Measurements from ENCODE around the gene MAB21L2. TPM values are rescaled to one million over a fixed set of nuclear protein-coding genes. Genes with fewer than 3 reads are reported as not detected.
A peak's percentile ranks its signal among the peaks of the same experiment; 100 is the strongest.

Gene MAB21L2
- total and polyA plus RNA-seq, 2 of the 13 experiments (the other 11 are each of a cell fraction or from before 2014, with no cell fraction given): not detected

GRCh38 chr4:150632639-150633038 is 50.7 kb downstream of the MAB21L2 start:
- FAIRE-seq (no peak), ATAC-seq (no peak), DNase-seq (ENCODE audit: low spot score) (no peak)
- intact Hi-C loops (cut with micrococcal nuclease; ENCODE audit: unreplicated experiment) (no loop called here), in situ Hi-C loops (cut with HindIII; ENCODE audit: extremely low pct_ligation_motif_present, low pct_unique_long_range_greater_than_20kb) (no loop called here)
- TF ChIP-seq ZFP1 (CRISPR knock-in tag; IDR thresholded peaks at IDR 0.05) (peak; percentile 61; the same call in 1 of the 2 replicates), ZNF264 (CRISPR knock-in tag; IDR thresholded peaks at IDR 0.05) (no peak)
- Histone ChIP-seq H4K20me1 (ENCODE audit: insufficient read depth, low read length) (no peaks in the 10 kb centered on the region), H3K4me3 (replicated peaks in 1 of 3; ENCODE audit: insufficient read depth in 1 of 3, low read depth in 2 of 3, low read length in 3 of 3) (no peak overlapping the region), H3K4me2 (ENCODE audit: low read depth, low read length) (no peak overlapping the region), H2AFZ (ENCODE audit: low read length) (no peak overlapping the region), H3K4me1 (ENCODE audit: insufficient read depth, low read length) (no peaks in the 10 kb centered on the region), H3K36me3 (replicated peaks in 1 of 2; ENCODE audit: control insufficient read depth in 1 of 2, insufficient read depth in 2 of 2, low read length in 2 of 2) (no peaks in the 10 kb centered on the region), H3K9ac (ENCODE audit: insufficient read depth, low read depth, low read length) (no peak overlapping the region), H3K9me3 (ENCODE audit: low read length) (peaks cover 14% of the 10 kb centered on the region; the same call in 1 of the 2 replicates), H3K79me2 (ENCODE audit: insufficient read depth, low read length) (no peaks in the 10 kb centered on the region), H3K27me3 (ENCODE audit: control insufficient read depth in 1 of 2, insufficient read depth in 2 of 2, low read length in 2 of 2) (no peaks in the 10 kb centered on the region), H3K27ac (ENCODE audit: extremely low read length, insufficient read depth, low read length) (no peak overlapping the region)
- ChIA-PET CTCF (ENCODE audit: low intra/inter-chr PET ratio, low total read pairs) (no interaction called here), POLR2A (no interaction called here)
- no TSS peak for BruUV-seq (replicated peaks)

All from HepG2 (cell line).